ENCODE results near the gene ARRDC3.

Gene ARRDC3

GRCh38 chr5:91379914-91380490, 3.1 kb downstream of the ARRDC3 start:
- peak overlapping the region; percentile 95 for H2BK120ac ChIP-seq (ENCODE audit: low read depth, low read length)
- peak overlapping the region; percentile 53 for H4K91ac ChIP-seq (ENCODE audit: low read length)
- H3K36me3 ChIP-seq (ENCODE audit: control insufficient read depth in 1 of 2, insufficient read depth in 2 of 2, low read depth in 1 of 2, low read length in 2 of 2), result peaks cover 3 to 39% of the 10 kb centered on the region in 2 experiments
- DNase-seq, result peak; percentile 91
- no peaks in the 10 kb centered on the region for H3K27me3 ChIP-seq (ENCODE audit: control insufficient read depth in 1 of 2, insufficient read depth in 1 of 2, low read length in 2 of 2)
- peak overlapping the region; percentile 84 to 95 for H3K4ac ChIP-seq (ENCODE audit: low read depth in 1 of 2, low read length in 2 of 2)
- peak overlapping the region; percentile 94 for H2AK5ac ChIP-seq (ENCODE audit: low read length, severe bottlenecking)
- no peak overlapping the region for H3K14ac ChIP-seq (ENCODE audit: low read length in 2 of 2)
- peak overlapping the region; percentile 86 to 95 for H3K18ac ChIP-seq (ENCODE audit: low read depth in 1 of 2, low read length in 2 of 2)
- peak overlapping the region; percentile 74 to 91 for H3K4me3 ChIP-seq (ENCODE audit: insufficient read depth in 1 of 2, low read depth in 1 of 2, low read length in 2 of 2)
- no peaks in the 10 kb centered on the region for H3K79me1 ChIP-seq (replicated peaks; ENCODE audit: low read length, poor library complexity, severe bottlenecking)
- peak overlapping the region; percentile 60 for H4K8ac ChIP-seq (ENCODE audit: low read length)
- H2AFZ ChIP-seq (ENCODE audit: low read depth, low read length), result no peak overlapping the region
- peak overlapping the region; percentile 67 for H3K4me2 ChIP-seq (ENCODE audit: low read length, poor library complexity, severe bottlenecking)
- no peak overlapping the region for H3K23ac ChIP-seq (ENCODE audit: low read length in 2 of 2)
- H2BK12ac ChIP-seq (ENCODE audit: low read length in 2 of 2), result no peak overlapping the region
- H3K27ac ChIP-seq (ENCODE audit: low read length, poor library complexity, severe bottlenecking), result peak overlapping the region; percentile 99
- under 1% methylated on average over 51 of the region's 65 CpGs for WGBS
- H3K9ac ChIP-seq (ENCODE audit: low read length), result peak overlapping the region; percentile 99
- H3K4me1 ChIP-seq (ENCODE audit: control insufficient read depth, insufficient read depth, low read depth, low read length), result no peaks in the 10 kb centered on the region
- H2BK15ac ChIP-seq (ENCODE audit: low read depth, poor library complexity, severe bottlenecking), result peak overlapping the region; percentile 82
- H2BK5ac ChIP-seq (ENCODE audit: low read depth, low read length, poor library complexity, severe bottlenecking), result peak overlapping the region; percentile 94
- H3K9me3 ChIP-seq (ENCODE audit: control insufficient read depth, low read length), result no peaks in the 10 kb centered on the region

- Histone ChIP-seq H3K23ac (ENCODE audit: low read length in 2 of 2) (no peak overlapping the region), H2AK5ac (ENCODE audit: low read length, severe bottlenecking) (peak overlapping the region; percentile 94), H3K14ac (ENCODE audit: low read length in 2 of 2) (no peak overlapping the region), H3K18ac (ENCODE audit: low read depth in 1 of 2, low read length in 2 of 2) (peak overlapping the region in 1 of 2 experiments; percentile 86), H3K4ac (ENCODE audit: low read depth in 1 of 2, low read length in 2 of 2) (peak overlapping the region; percentile 64 to 73), H3K4me3 (ENCODE audit: insufficient read depth in 1 of 2, low read depth in 1 of 2, low read length in 2 of 2) (peak overlapping the region; percentile 74 to 91), H3K4me1 (ENCODE audit: control insufficient read depth, insufficient read depth, low read depth, low read length) (no peaks in the 10 kb centered on the region), H4K91ac (ENCODE audit: low read length) (no peak overlapping the region), H2BK5ac (ENCODE audit: low read depth, low read length, poor library complexity, severe bottlenecking) (peak overlapping the region; percentile 93), H2BK120ac (ENCODE audit: low read depth, low read length) (peak overlapping the region; percentile 19), H3K27me3 (ENCODE audit: control insufficient read depth in 1 of 2, insufficient read depth in 1 of 2, low read length in 2 of 2) (no peaks in the 10 kb centered on the region), H3K36me3 (ENCODE audit: control insufficient read depth in 1 of 2, insufficient read depth in 2 of 2, low read depth in 1 of 2, low read length in 2 of 2) (peaks cover 9 to 45% of the 10 kb centered on the region in 2 experiments), H3K9me3 (ENCODE audit: control insufficient read depth, low read length) (no peaks in the 10 kb centered on the region), H2BK15ac (ENCODE audit: low read depth, poor library complexity, severe bottlenecking) (no peak overlapping the region), H3K27ac (ENCODE audit: low read length, poor library complexity, severe bottlenecking) (peak overlapping the region; percentile 99), H4K8ac (ENCODE audit: low read length) (no peak overlapping the region), H2BK12ac (ENCODE audit: low read length in 2 of 2) (no peak overlapping the region), H2AFZ (ENCODE audit: low read depth, low read length) (no peak overlapping the region), H3K4me2 (ENCODE audit: low read length, poor library complexity, severe bottlenecking) (peak overlapping the region; percentile 65), H3K9ac (ENCODE audit: low read length) (peak overlapping the region; percentile 99), H3K79me1 (replicated peaks; ENCODE audit: low read length, poor library complexity, severe bottlenecking) (peaks cover 3% of the 10 kb centered on the region)
- WGBS, result 0% methylated on average over 5 of the region's 12 CpGs
- DNase-seq, result no peak
Measured at GRCh38 chr5:91379246-91379913, 3.7 kb downstream of the ARRDC3 start.

- DNase-seq, result no peak
- Histone ChIP-seq H3K27ac (ENCODE audit: low read length, poor library complexity, severe bottlenecking) (no peak overlapping the region), H3K9ac (ENCODE audit: low read length) (peak overlapping the region; percentile 99), H3K4me3 (ENCODE audit: insufficient read depth in 1 of 2, low read depth in 1 of 2, low read length in 2 of 2) (peak overlapping the region in 1 of 2 experiments; percentile 91), H4K91ac (ENCODE audit: low read length) (no peak overlapping the region), H3K4ac (ENCODE audit: low read depth in 1 of 2, low read length in 2 of 2) (no peak overlapping the region), H2BK5ac (ENCODE audit: low read depth, low read length, poor library complexity, severe bottlenecking) (no peak overlapping the region), H3K4me2 (ENCODE audit: low read length, poor library complexity, severe bottlenecking) (no peak overlapping the region), H2AFZ (ENCODE audit: low read depth, low read length) (no peak overlapping the region), H4K8ac (ENCODE audit: low read length) (no peak overlapping the region), H3K18ac (ENCODE audit: low read depth in 1 of 2, low read length in 2 of 2) (no peak overlapping the region), H3K79me1 (replicated peaks; ENCODE audit: low read length, poor library complexity, severe bottlenecking) (peaks cover 3% of the 10 kb centered on the region), H2AK5ac (ENCODE audit: low read length, severe bottlenecking) (no peak overlapping the region), H3K9me3 (ENCODE audit: control insufficient read depth, low read length) (no peaks in the 10 kb centered on the region), H3K36me3 (ENCODE audit: control insufficient read depth in 1 of 2, insufficient read depth in 2 of 2, low read depth in 1 of 2, low read length in 2 of 2) (peaks cover 9 to 51% of the 10 kb centered on the region in 2 experiments), H3K4me1 (ENCODE audit: control insufficient read depth, insufficient read depth, low read depth, low read length) (no peaks in the 10 kb centered on the region), H3K27me3 (ENCODE audit: control insufficient read depth in 1 of 2, insufficient read depth in 1 of 2, low read length in 2 of 2) (no peaks in the 10 kb centered on the region), H3K14ac (ENCODE audit: low read length in 2 of 2) (no peak overlapping the region), H3K23ac (ENCODE audit: low read length in 2 of 2) (no peak overlapping the region), H2BK12ac (ENCODE audit: low read length in 2 of 2) (no peak overlapping the region), H2BK15ac (ENCODE audit: low read depth, poor library complexity, severe bottlenecking) (no peak overlapping the region), H2BK120ac (ENCODE audit: low read depth, low read length) (no peak overlapping the region)
- WGBS, result 93% methylated on average over 2 of the region's 5 CpGs
Measured at GRCh38 chr5:91378752-91379211, 4.3 kb downstream of the ARRDC3 start.

GRCh38 chr5:91374893-91375520, 8.1 kb downstream of the ARRDC3 start:
- Histone ChIP-seq H3K18ac (ENCODE audit: low read depth in 1 of 2, low read length in 2 of 2) (no peak overlapping the region), H3K27ac (ENCODE audit: low read length, poor library complexity, severe bottlenecking) (no peak overlapping the region), H3K4me1 (ENCODE audit: control insufficient read depth, insufficient read depth, low read depth, low read length) (no peaks in the 10 kb centered on the region), H2AFZ (ENCODE audit: low read depth, low read length) (no peak overlapping the region), H3K4me3 (ENCODE audit: insufficient read depth in 1 of 2, low read depth in 1 of 2, low read length in 2 of 2) (no peak overlapping the region), H2BK15ac (ENCODE audit: low read depth, poor library complexity, severe bottlenecking) (no peak overlapping the region), H3K9ac (ENCODE audit: low read length) (peak overlapping the region; percentile 99), H3K4me2 (ENCODE audit: low read length, poor library complexity, severe bottlenecking) (no peak overlapping the region), H3K79me1 (replicated peaks; ENCODE audit: low read length, poor library complexity, severe bottlenecking) (peaks cover 3% of the 10 kb centered on the region), H4K8ac (ENCODE audit: low read length) (no peak overlapping the region), H3K36me3 (ENCODE audit: control insufficient read depth in 1 of 2, insufficient read depth in 2 of 2, low read depth in 1 of 2, low read length in 2 of 2) (peaks cover 12 to 89% of the 10 kb centered on the region in 2 experiments), H3K27me3 (ENCODE audit: control insufficient read depth in 1 of 2, insufficient read depth in 1 of 2, low read length in 2 of 2) (no peaks in the 10 kb centered on the region), H2BK12ac (ENCODE audit: low read length in 2 of 2) (no peak overlapping the region), H3K4ac (ENCODE audit: low read depth in 1 of 2, low read length in 2 of 2) (no peak overlapping the region), H3K9me3 (ENCODE audit: control insufficient read depth, low read length) (no peaks in the 10 kb centered on the region), H2BK120ac (ENCODE audit: low read depth, low read length) (no peak overlapping the region), H2BK5ac (ENCODE audit: low read depth, low read length, poor library complexity, severe bottlenecking) (no peak overlapping the region), H3K14ac (ENCODE audit: low read length in 2 of 2) (no peak overlapping the region), H3K23ac (ENCODE audit: low read length in 2 of 2) (no peak overlapping the region), H4K91ac (ENCODE audit: low read length) (no peak overlapping the region), H2AK5ac (ENCODE audit: low read length, severe bottlenecking) (no peak overlapping the region)
- no peak for DNase-seq
- whole genome bisulfite sequencing, result 97% methylated on average over 5 of the region's 6 CpGs

Measured in mesenchymal stem cell (in vitro differentiated cells and primary cell).